CD4-positive, alpha-beta memory T cell (primary cell): ENCODE data around the gene AAMDC. TPM values are rescaled to one million over a fixed set of nuclear protein-coding genes. Genes with fewer than 3 reads are reported as not detected.
"Not testable (repeated sequence)": the region's sequence is repeated elsewhere in the genome, so short reads cannot be mapped to it uniquely, and the experiment has no call there.

Experiments used
- CTCF ChIA-PET: fragments of 350-600 bp; sonication (Branson Sonifier 250); formaldehyde crosslinking; loops from one replicate; lab custom pipeline; 2021; ENCODE audit warnings: inconsistent platforms; ENCODE audit not compliant: partially characterized antibody; lab: Charles Lee
- POLR2A ChIA-PET: fragments of 350-600 bp; sonication (Branson Sonifier 250); formaldehyde crosslinking; loops from one replicate; lab custom pipeline; 2021; ENCODE audit not compliant: partially characterized antibody; lab: Charles Lee
- DNase-seq, 5 donors: peaks; one replicate each; pipeline versions ENCODE4 v3.0.0 to v3.0.0-alpha.2; 2020 to 2022; ENCODE audit warnings: mixed read lengths in 1 of 5
- H3K27ac ChIP-seq: one replicate; pipeline ENCODE4 v1.7.0; 2013; ENCODE audit warnings: low read depth, low read length
- H3K27me3 ChIP-seq: 2 replicates; pipeline ENCODE4 v1.7.0; 2013; ENCODE audit warnings: mild to moderate bottlenecking, low read length, moderate library complexity; ENCODE audit not compliant: insufficient read depth
- H3K36me3 ChIP-seq: 2 replicates; pipeline ENCODE4 v1.7.0; 2013; ENCODE audit warnings: mild to moderate bottlenecking, low read length, moderate library complexity; ENCODE audit not compliant: insufficient read depth
- H3K4me1 ChIP-seq: 2 replicates; pipeline ENCODE4 v1.7.0; 2013; ENCODE audit warnings: mild to moderate bottlenecking, low read length, moderate library complexity; ENCODE audit not compliant: insufficient read depth
- H3K4me3 ChIP-seq, 2 donors: one replicate each; pipeline ENCODE4 v1.7.0; 2013; ENCODE audit warnings: low read length in 2 of 2, mild to moderate bottlenecking in 1 of 2
- H3K9me3 ChIP-seq, 2 donors: one replicate each; pipeline ENCODE4 v1.7.0; 2013; ENCODE audit warnings: low read length in 2 of 2, control low read depth in 1 of 2; ENCODE audit not compliant: control insufficient read depth in 1 of 2
- H3K27ac Mint-ChIP-seq, 7 donors: one replicate each; pipeline ENCODE4 v1.8.0; 2020 to 2021; ENCODE audit warnings: mixed read lengths in 7 of 7, mild to moderate bottlenecking in 6 of 7, inconsistent platforms in 3 of 7, moderate library complexity in 3 of 7
- H3K27me3 Mint-ChIP-seq, 2 donors: one replicate each; pipeline ENCODE4 v1.8.0; 2020 to 2021; ENCODE audit warnings: mixed read lengths in 2 of 2
- H3K36me3 Mint-ChIP-seq, 2 donors: one replicate each; pipeline ENCODE4 v1.8.0; 2020 to 2021; ENCODE audit warnings: mixed read lengths in 2 of 2, inconsistent platforms in 1 of 2, mild to moderate bottlenecking in 1 of 2
- H3K4me1 Mint-ChIP-seq, 4 donors: one replicate each; pipeline ENCODE4 v1.8.0; 2020 to 2021; ENCODE audit warnings: mixed read lengths in 4 of 4, mild to moderate bottlenecking in 1 of 4
- H3K4me3 Mint-ChIP-seq, 8 donors: one replicate each; pipeline ENCODE4 v1.8.0; 2020 to 2021; ENCODE audit warnings: mixed read lengths in 8 of 8, mild to moderate bottlenecking in 7 of 8, moderate library complexity in 6 of 8, inconsistent platforms in 3 of 8
- H3K9me3 Mint-ChIP-seq, 8 donors: one replicate each; pipeline ENCODE4 v1.8.0; 2020 to 2021; ENCODE audit warnings: mixed read lengths in 8 of 8, mild to moderate bottlenecking in 5 of 8, inconsistent platforms in 3 of 8, moderate library complexity in 1 of 8
- intact Hi-C: fragments of 100-400 bp; cut with micrococcal nuclease; formaldehyde crosslinking; loops from one replicate; pipeline ENCODE4 v1.15.1; 2023
- polyA plus RNA-seq, 2 donors: library from polyadenylated mRNA; unstranded; fragments of 300-500 nt; fragmentation: Illumina TruSeq; gene quantifications; one replicate each; pipeline ENCODE4 v1.2.3, GENCODE V29; 2021
- total RNA-seq, 2 experiments: library from RNA; stranded (reverse); gene quantifications; one replicate each; pipeline ENCODE4 v1.2.3, GENCODE V29; 2021

The AAMDC gene
- total and polyA plus RNA-seq, 4 experiments from 2014 or later: 7.6 to 36.7 (median 18.5) TPM

DNA sequence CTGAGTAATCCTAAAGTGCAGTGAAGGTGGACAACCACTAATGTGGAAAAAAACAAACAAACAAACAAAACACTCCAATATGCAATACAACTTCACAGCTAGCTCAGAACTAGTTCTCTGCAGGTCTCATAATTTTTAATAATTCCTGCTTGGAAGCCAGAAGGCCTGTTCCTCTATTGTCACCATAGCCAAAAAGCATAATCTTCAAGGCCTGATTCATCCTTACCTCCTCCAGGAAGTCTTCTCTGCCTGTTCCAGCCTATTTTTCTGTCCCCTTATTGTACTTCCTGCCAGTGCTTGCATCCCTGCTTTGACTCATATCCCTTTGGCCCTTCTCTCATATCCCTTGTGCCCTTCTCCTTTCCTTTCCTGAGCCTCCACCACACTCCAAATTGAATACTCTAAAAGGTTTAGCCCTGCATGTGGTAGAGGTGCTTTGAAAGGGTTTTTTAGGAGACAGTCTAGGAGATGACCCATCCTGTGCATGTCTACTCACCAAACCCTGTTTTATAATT lies 69.2 kb downstream of the AAMDC start:
- H3K27ac ChIP-seq, H3K27me3 ChIP-seq, intact Hi-C loops, POLR2A ChIA-PET, H3K9me3 Mint-ChIP-seq, H3K27ac Mint-ChIP-seq, H3K36me3 ChIP-seq, H3K4me3 Mint-ChIP-seq, H3K4me1 Mint-ChIP-seq, H3K27me3 Mint-ChIP-seq, H3K9me3 ChIP-seq, CTCF ChIA-PET, DNase-seq, H3K4me3 ChIP-seq, H3K4me1 ChIP-seq: not testable (repeated sequence)
- H3K36me3 Mint-ChIP-seq: peaks cover 61 to 71% of the 10 kb centered on the region in 2 donors

DNA sequence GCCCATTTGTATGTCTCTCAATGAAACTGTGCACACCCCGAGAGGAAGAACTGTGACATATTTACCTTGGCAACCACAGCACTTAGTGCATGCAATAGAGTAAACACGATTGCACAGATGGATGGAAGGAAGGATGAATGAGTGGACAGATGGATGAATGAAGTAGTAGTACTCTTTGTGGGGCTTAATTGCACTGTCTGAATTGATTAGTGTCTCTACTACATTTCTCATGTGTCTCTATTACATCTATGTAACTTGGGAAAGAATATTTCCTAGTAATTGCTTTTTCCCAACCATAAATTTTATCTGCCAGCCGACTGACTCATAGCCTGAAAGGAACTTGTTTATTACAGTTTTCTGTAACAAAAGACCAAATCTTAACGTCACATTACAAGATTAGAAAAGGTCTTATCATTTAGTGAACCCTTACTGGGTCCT lies 69.7 kb downstream of the AAMDC start:
- H3K9me3 Mint-ChIP-seq, H3K4me1 ChIP-seq, H3K4me1 Mint-ChIP-seq, H3K9me3 ChIP-seq, H3K27ac ChIP-seq, H3K36me3 ChIP-seq, POLR2A ChIA-PET, H3K4me3 ChIP-seq, intact Hi-C loops, H3K27me3 Mint-ChIP-seq, H3K4me3 Mint-ChIP-seq, DNase-seq, H3K27ac Mint-ChIP-seq, CTCF ChIA-PET, H3K27me3 ChIP-seq: not testable (repeated sequence)
- peaks cover 60 to 69% of the 10 kb centered on the region in 2 donors for H3K36me3 Mint-ChIP-seq

- H3K9me3 Mint-ChIP-seq, H3K4me1 ChIP-seq, H3K9me3 ChIP-seq, H3K27ac Mint-ChIP-seq, H3K36me3 ChIP-seq, H3K27me3 Mint-ChIP-seq, intact Hi-C loops, H3K27me3 ChIP-seq, H3K27ac ChIP-seq, H3K4me1 Mint-ChIP-seq, CTCF ChIA-PET, H3K4me3 Mint-ChIP-seq, H3K4me3 ChIP-seq, POLR2A ChIA-PET, DNase-seq: not testable (repeated sequence)
- H3K36me3 Mint-ChIP-seq: peaks cover 60 to 68% of the 10 kb centered on the region in 2 donors
Measured at GRCh38 chr11:77891256-77891655, 70.3 kb downstream of the AAMDC start.

GRCh38 chr11:77891703-77892102 lies 70.8 kb downstream of the AAMDC start:
- H3K9me3 Mint-ChIP-seq, H3K27ac Mint-ChIP-seq, H3K27me3 ChIP-seq, H3K4me3 ChIP-seq, POLR2A ChIA-PET, H3K4me1 ChIP-seq, H3K9me3 ChIP-seq, CTCF ChIA-PET, H3K36me3 ChIP-seq, H3K4me1 Mint-ChIP-seq, H3K4me3 Mint-ChIP-seq, H3K27me3 Mint-ChIP-seq, intact Hi-C loops, H3K27ac ChIP-seq, DNase-seq: not testable (repeated sequence)
- peaks cover 58 to 65% of the 10 kb centered on the region in 2 donors for H3K36me3 Mint-ChIP-seq

- H3K27me3 Mint-ChIP-seq, intact Hi-C loops, DNase-seq, H3K4me3 Mint-ChIP-seq, H3K27me3 ChIP-seq, H3K4me3 ChIP-seq, H3K36me3 ChIP-seq, H3K4me1 Mint-ChIP-seq, CTCF ChIA-PET, H3K9me3 Mint-ChIP-seq, H3K27ac Mint-ChIP-seq, H3K27ac ChIP-seq, H3K9me3 ChIP-seq, POLR2A ChIA-PET, H3K4me1 ChIP-seq: not testable (repeated sequence)
- H3K36me3 Mint-ChIP-seq: peaks cover 41 to 56% of the 10 kb centered on the region in 2 donors
Measured at GRCh38 chr11:77894949-77895348, 74.0 kb downstream of the AAMDC start.

DNA sequence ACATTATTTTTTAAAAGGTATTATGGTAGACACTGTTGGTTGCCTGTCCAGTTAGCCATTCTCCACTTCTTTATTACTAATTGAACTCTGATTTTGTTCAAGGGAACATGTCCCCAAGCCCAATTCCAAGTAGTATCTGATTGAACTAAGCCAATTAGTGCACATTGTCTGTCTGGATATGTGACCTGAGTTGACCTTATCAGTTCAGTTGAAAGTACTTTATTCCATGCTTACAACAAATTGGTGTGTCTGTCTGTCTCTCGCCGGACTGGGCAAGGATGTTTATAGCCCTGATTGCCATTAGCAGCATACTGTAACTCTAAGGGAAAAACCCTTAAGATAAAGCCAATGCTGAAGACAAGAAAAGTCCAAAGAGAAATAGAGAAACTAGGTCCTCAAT lies 87.9 kb downstream of the AAMDC start:
- no peak overlapping the region for H3K27ac Mint-ChIP-seq
- no peaks in the 10 kb centered on the region for H3K4me1 ChIP-seq
- ChIA-PET POLR2A (no interaction called here), CTCF (no interaction called here)
- no peak overlapping the region for H3K4me3 Mint-ChIP-seq
- no peaks in the 10 kb centered on the region for H3K27me3 ChIP-seq
- no peaks in the 10 kb centered on the region for H3K4me1 Mint-ChIP-seq
- no peak for DNase-seq
- H3K36me3 Mint-ChIP-seq: peaks cover 44 to 51% of the 10 kb centered on the region in 2 donors
- intact Hi-C loops: no loop called here
- no peak overlapping the region for H3K4me3 ChIP-seq
- H3K9me3 ChIP-seq: no peaks in the 10 kb centered on the region
- no peaks in the 10 kb centered on the region for H3K9me3 Mint-ChIP-seq
- H3K36me3 ChIP-seq: peaks cover 15% of the 10 kb centered on the region
- H3K27me3 Mint-ChIP-seq: no peaks in the 10 kb centered on the region
- H3K27ac ChIP-seq: no peak overlapping the region

DNA sequence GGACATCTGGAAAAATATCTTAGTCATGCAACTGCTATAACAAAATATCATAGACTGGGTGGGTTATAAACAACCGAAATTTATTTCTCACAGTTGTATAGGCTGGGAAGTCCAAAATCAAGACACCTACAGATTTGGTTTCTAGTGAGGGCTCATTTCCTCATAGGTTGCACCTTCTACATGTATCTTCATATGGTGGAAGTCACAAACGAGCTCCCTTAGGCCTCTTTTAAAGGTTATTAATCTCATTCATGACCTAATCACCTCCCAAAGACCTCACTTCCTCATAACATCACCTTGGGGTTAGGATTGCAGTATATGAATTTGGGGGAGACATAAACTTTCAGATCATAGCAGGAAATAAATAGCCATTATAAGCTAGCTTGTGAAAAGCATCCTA lies 88.3 kb downstream of the AAMDC start:
- Histone ChIP-seq H3K27ac (no peak overlapping the region), H3K9me3 (no peaks in the 10 kb centered on the region), H3K4me1 (no peaks in the 10 kb centered on the region), H3K27me3 (no peaks in the 10 kb centered on the region), H3K4me3 (no peak overlapping the region), H3K36me3 (peaks cover 14% of the 10 kb centered on the region)
- intact Hi-C loops: no loop called here
- DNase-seq: no peak
- ChIA-PET CTCF (no interaction called here), POLR2A (no interaction called here)
- no peak overlapping the region for H3K4me3 Mint-ChIP-seq
- no peaks in the 10 kb centered on the region for H3K9me3 Mint-ChIP-seq
- no peaks in the 10 kb centered on the region for H3K27me3 Mint-ChIP-seq
- peaks cover 41 to 51% of the 10 kb centered on the region in 2 donors for H3K36me3 Mint-ChIP-seq
- no peaks in the 10 kb centered on the region for H3K4me1 Mint-ChIP-seq
- no peak overlapping the region for H3K27ac Mint-ChIP-seq

DNA sequence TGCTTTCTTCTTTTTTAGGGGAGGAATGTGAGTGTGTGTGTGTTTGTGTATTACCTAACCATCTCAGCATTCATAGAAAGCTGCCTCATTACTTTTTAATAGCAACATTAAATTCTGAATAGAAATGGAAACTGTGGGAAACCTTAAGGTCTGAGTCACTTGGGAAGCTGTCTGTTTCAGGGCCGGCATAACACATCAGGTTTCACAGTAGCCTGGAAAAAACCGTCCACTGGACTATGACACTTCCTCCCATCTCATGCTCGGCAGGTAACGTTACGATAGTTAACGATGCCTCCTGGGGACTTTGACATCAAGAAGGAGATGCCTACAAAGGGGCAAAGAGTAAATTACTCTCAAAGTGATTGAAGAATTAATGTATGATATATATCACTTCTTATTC lies 89.9 kb downstream of the AAMDC start:
- H3K4me3 ChIP-seq, H3K4me1 ChIP-seq, H3K9me3 ChIP-seq, H3K27ac ChIP-seq, intact Hi-C loops, H3K9me3 Mint-ChIP-seq, H3K27ac Mint-ChIP-seq, H3K27me3 Mint-ChIP-seq, CTCF ChIA-PET, H3K4me1 Mint-ChIP-seq, POLR2A ChIA-PET, DNase-seq, H3K4me3 Mint-ChIP-seq, H3K27me3 ChIP-seq: not testable (repeated sequence)
- H3K36me3 ChIP-seq: peaks cover 17% of the 10 kb centered on the region
- H3K36me3 Mint-ChIP-seq: peaks cover 41 to 59% of the 10 kb centered on the region in 2 donors
